ENCODE measurements around the gene SCART1. TPM values are rescaled to one million over a fixed set of nuclear protein-coding genes. Genes with fewer than 3 reads are reported as not detected.

The SCART1 gene
- total and polyA plus RNA-seq, 2 donors (not counting 3 experiments of a cell fraction or from before 2014, with no cell fraction given): 0.90 to 1.0 TPM

GRCh38 chr10:133475425-133475734 is 21.6 kb downstream of the SCART1 start:
- Histone ChIP-seq H3K36me3 (ENCODE audit: control insufficient read depth in 2 of 2, extremely low read depth in 1 of 2, insufficient read depth in 2 of 2, low read length in 2 of 2) (no peaks in the 10 kb centered on the region), H3K4me2 (ENCODE audit: insufficient read depth, low read length) (no peak overlapping the region), H3K9me3 (replicated peaks; ENCODE audit: control insufficient read depth, insufficient read depth, low read length) (no peaks in the 10 kb centered on the region), H3K9me1 (replicated peaks; ENCODE audit: control insufficient read depth, extremely low read depth, insufficient read depth, low read length) (no peaks in the 10 kb centered on the region), H3K4me1 (ENCODE audit: control insufficient read depth, extremely low read depth, insufficient read depth, low read length) (no peaks in the 10 kb centered on the region), H4K20me1 (replicated peaks; ENCODE audit: control insufficient read depth, extremely low read depth, insufficient read depth, low read length) (no peaks in the 10 kb centered on the region), H3K79me2 (ENCODE audit: control insufficient read depth, insufficient read depth, low read length) (no peaks in the 10 kb centered on the region), H3K4me3 (replicated peaks in 1 of 3; ENCODE audit: insufficient read depth in 1 of 3, low read depth in 1 of 3, low read length in 3 of 3) (no peak overlapping the region), H2AFZ (ENCODE audit: low read depth, low read length) (no peak overlapping the region), H3K27ac (ENCODE audit: insufficient read depth, low read depth, low read length) (no peak overlapping the region), H3K9ac (replicated peaks; ENCODE audit: extremely low read depth, insufficient read depth, low read length) (no peak overlapping the region), H3K27me3 (ENCODE audit: control insufficient read depth in 2 of 2, insufficient read depth in 2 of 2, low read length in 2 of 2) (no peaks in the 10 kb centered on the region)
- intact Hi-C loops (cut with micrococcal nuclease) (no loop called here), dilution Hi-C loops (cut with MboI; ENCODE audit: extremely low pct_ligation_motif_present, low sequenced_read_pairs) (no loop called here)
- FAIRE-seq (no peak), DNase-seq (ENCODE audit: low read depth, low spot score) (no peak)
- BruUV-seq (replicated peaks): no TSS peak
- CTCF ChIA-PET: no interaction called here
- POLR2A ChIA-PET: no interaction called here
- TF ChIP-seq JUN (IDR thresholded peaks at IDR 0.05; ENCODE audit: borderline replicate concordance, insufficient read depth, insufficient read length, low read depth) (no peak), EZH2 (IDR thresholded peaks at IDR 0.05; ENCODE audit: borderline replicate concordance, low read depth, low read length, severe bottlenecking) (no peak), POLR2A (IDR thresholded peaks at IDR 0.05; ENCODE audit: low read depth, low read length) (no peak), MYC (IDR thresholded peaks at IDR 0.05; ENCODE audit: low read depth, low read length) (no peak), GATA2 (IDR thresholded peaks at IDR 0.05; ENCODE audit: insufficient read depth, insufficient read length, low read depth, low read length) (no peak), POLR2AphosphoS5 (IDR thresholded peaks at IDR 0.05; ENCODE audit: insufficient read depth, low read depth, low read length) (no peak)
- TF ChIP-seq, protein P1, sequence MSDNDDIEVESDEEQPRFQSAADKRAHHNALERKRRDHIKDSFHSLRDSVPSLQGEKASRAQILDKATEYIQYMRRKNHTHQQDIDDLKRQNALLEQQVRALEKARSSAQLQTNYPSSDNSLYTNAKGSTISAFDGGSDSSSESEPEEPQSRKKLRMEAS (IDR thresholded peaks at IDR 0.05; ENCODE audit: insufficient read depth, insufficient read length): no peak
- TF ChIP-seq, protein P2, sequence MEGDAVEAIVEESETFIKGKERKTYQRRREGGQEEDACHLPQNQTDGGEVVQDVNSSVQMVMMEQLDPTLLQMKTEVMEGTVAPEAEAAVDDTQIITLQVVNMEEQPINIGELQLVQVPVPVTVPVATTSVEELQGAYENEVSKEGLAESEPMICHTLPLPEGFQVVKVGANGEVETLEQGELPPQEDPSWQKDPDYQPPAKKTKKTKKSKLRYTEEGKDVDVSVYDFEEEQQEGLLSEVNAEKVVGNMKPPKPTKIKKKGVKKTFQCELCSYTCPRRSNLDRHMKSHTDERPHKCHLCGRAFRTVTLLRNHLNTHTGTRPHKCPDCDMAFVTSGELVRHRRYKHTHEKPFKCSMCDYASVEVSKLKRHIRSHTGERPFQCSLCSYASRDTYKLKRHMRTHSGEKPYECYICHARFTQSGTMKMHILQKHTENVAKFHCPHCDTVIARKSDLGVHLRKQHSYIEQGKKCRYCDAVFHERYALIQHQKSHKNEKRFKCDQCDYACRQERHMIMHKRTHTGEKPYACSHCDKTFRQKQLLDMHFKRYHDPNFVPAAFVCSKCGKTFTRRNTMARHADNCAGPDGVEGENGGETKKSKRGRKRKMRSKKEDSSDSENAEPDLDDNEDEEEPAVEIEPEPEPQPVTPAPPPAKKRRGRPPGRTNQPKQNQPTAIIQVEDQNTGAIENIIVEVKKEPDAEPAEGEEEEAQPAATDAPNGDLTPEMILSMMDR (IDR thresholded peaks at IDR 0.05; ENCODE audit: extremely low read depth in 1 of 2, insufficient read depth in 1 of 2, low read depth in 1 of 2, low read length in 2 of 2): no peak
